ENCODE data around the gene CLCN4. TPM values are rescaled to one million over a fixed set of nuclear protein-coding genes. Genes with fewer than 3 reads are reported as not detected.

The CLCN4 gene
- total RNA-seq, 4 donors from 2014 or later = 0.79 to 1.1 TPM; not detected in 2

Other genes starting within 250 kb of the CLCN4 start
- under 1 TPM in 1 of 4 donors, not detected in 3; 0.82 TPM for gene CLDN34, start 189.6 kb upstream of the CLCN4 start, total RNA-seq